HG02884 (cell line): ENCODE measurements around the gene SLC25A28.

Source experiments
- ATAC-seq: cut with Tn5 transposase; IDR thresholded peaks from one replicate; pipeline ENCODE4 v1.9.1; 2021; ENCODE audit warnings: mild to moderate bottlenecking, moderate library complexity; ENCODE audit not compliant: unreplicated experiment

SLC25A28 gene

GRCh38 chr10:99619851-99620710 lies at the start of gene SLC25A28:
Gene SLC25A28, minus strand, starts transcription at chr10:99620439. Its CDS starts 104 bp downstream, at chr10:99620335.
- ATAC-seq = peak; percentile 77

GRCh38 chr10:99667108-99667751 lies 47.0 kb upstream of the SLC25A28 start:
- no peak for ATAC-seq

GRCh38 chr10:99665304-99665703 lies 45.1 kb upstream of the SLC25A28 start:
- no peak for ATAC-seq

- ATAC-seq = no peak
Observed at GRCh38 chr10:99661377-99661763, 41.1 kb upstream of the SLC25A28 start.

GRCh38 chr10:99660662-99661376 lies 40.6 kb upstream of the SLC25A28 start:
- no peak for ATAC-seq

GRCh38 chr10:99659868-99660366 lies 39.7 kb upstream of the SLC25A28 start:
- ATAC-seq = no peak

GRCh38 chr10:99659031-99659867 lies 39.0 kb upstream of the SLC25A28 start, which contains the start of gene ENTPD7:
Gene ENTPD7, plus strand, starts transcription at chr10:99659509. Its CDS starts 448 bp downstream, at chr10:99659957.
- ATAC-seq = peak; percentile 99

- no peak for ATAC-seq
Observed at GRCh38 chr10:99658622-99659030, 38.4 kb upstream of the SLC25A28 start.

GRCh38 chr10:99656199-99657064 lies 36.2 kb upstream of the SLC25A28 start:
- no peak for ATAC-seq

- no peak for ATAC-seq
Observed at GRCh38 chr10:99654390-99655175, 34.3 kb upstream of the SLC25A28 start.

GRCh38 chr10:99652800-99653390 lies 32.7 kb upstream of the SLC25A28 start:
- ATAC-seq = no peak

- ATAC-seq = no peak
Observed at GRCh38 chr10:99648717-99649116, 28.5 kb upstream of the SLC25A28 start.

- no peak for ATAC-seq
Observed at GRCh38 chr10:99647601-99648151, 27.4 kb upstream of the SLC25A28 start.

GRCh38 chr10:99633832-99634231 lies 13.6 kb upstream of the SLC25A28 start:
- no peak for ATAC-seq

- ATAC-seq = no peak
Observed at GRCh38 chr10:99631496-99631895, 11.3 kb upstream of the SLC25A28 start.

GRCh38 chr10:99630991-99631390 lies 10.8 kb upstream of the SLC25A28 start:
- ATAC-seq = no peak

- ATAC-seq = no peak
Observed at GRCh38 chr10:99630433-99630832, 10.2 kb upstream of the SLC25A28 start.

GRCh38 chr10:99629625-99629978 lies 9.4 kb upstream of the SLC25A28 start:
- ATAC-seq = peak; percentile 73
